ENCODE data around the gene DENND1A.
"Not testable (repeated sequence)": the region's sequence is repeated elsewhere in the genome, so short reads cannot be mapped to it uniquely, and the experiment has no call there.

Gene DENND1A

DNA sequence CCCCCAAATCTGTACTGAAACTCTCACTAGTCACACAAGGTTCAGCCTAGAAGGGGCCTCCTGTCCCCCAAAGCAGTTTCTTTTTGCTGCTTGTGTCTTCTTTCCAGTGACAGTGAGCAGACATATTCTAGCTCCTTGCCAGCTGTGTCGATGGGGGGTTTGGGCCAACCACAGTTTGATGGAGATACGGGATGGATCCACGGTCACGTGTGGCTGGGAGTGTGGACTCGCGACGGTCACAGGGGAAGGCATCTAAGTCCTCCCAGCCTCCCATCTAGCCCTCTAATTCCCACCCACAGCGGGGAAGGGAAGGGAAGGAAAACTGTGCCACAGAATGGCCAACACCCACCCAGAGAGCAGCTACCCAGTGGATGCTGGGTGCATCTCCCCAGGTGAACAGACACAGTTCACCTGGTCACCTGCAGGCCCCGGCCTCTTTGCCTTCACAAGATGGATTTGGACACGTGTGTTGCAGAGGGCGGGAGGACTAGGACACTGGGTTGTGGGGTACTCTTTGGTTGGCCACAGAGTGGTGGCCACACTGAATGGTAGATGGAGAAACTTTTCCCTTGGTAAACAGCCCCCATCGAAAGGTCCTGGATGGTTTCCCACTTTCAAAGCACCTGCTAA is 519.5 kb downstream of the DENND1A start:
- no peak for DNase-seq (ENCODE audit: low read depth)

GRCh38 chr9:123408313-123409262 is 521.3 kb downstream of the DENND1A start:
- no peak for DNase-seq (ENCODE audit: low read depth)

DNA sequence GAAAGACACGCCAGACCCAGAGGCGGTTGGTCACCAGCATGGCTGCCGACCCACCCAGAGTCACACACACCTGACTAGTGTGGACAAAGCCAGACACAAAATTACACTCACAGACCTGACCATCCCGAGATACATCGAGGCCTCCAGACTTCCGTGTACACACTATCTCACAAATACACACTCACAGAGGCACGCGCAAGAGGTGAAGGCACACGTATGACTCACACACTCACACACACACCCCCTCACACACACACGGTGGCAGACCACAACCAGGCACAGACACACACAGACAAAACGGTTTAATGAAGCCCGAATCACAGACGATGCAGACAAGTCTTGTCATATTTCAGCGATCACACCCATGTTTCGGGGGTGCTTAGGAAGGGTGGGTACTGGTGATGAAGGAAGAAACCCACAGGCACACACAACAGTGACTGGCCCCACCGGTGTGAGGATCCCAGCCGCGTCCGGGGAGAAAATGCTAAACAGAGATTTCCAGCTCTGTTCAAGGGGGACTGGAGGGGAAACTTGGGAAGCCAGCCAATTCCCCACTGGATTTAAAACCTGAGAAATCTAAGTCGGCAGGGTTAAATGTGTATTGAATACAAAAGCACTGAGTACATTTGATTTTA is 522.6 kb downstream of the DENND1A start:
- DNase-seq (ENCODE audit: low read depth): no peak

GRCh38 chr9:123406691-123407216 is 523.2 kb downstream of the DENND1A start:
- DNase-seq (ENCODE audit: low read depth): no peak

DNA sequence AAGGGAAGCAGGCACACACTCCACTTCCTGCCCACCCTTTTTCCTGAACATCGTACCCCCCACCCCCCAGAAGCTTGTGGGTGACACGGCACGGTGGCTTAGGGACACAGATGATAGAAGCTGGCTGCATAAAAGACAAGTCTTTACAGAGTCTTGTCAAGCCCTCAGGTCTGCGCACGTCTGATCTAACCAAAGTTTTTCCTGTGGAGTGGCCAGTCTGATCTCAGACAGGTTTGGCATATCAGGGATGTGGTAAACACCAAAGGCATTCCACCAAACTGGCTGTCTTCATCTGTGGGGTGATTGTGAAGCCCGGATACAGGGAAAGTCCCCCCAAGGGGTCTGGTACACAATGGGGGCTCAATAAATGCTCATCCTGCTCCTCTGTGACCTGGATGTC is 523.9 kb downstream of the DENND1A start:
- no peak for DNase-seq (ENCODE audit: low read depth)

DNA sequence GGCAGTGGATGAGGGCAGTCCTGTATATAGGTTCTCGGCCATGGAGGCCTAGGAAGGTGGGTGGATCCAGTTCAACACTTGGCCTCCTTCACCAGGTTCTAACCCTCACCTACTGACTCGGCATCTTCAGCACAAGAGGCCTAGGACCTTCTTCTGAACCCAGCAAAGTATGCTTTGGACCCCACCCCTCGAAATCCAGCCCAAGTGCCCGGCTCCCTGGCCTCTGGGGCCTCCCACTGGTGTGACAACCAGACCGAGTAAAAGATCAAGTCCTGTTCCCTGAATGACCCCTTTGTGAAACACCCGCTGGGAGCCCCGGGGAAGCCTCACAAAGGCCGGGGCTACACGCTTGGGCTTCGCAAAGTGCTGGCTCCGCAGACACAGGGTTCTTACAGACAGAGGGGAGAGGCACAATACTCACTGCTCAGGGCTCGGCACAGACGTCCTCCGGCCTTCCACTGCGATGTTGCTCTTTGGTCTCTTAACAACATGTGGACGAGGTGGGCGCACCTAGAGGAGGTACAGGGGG is 526.9 kb downstream of the DENND1A start:
- no peak for DNase-seq (ENCODE audit: low read depth)

DNA sequence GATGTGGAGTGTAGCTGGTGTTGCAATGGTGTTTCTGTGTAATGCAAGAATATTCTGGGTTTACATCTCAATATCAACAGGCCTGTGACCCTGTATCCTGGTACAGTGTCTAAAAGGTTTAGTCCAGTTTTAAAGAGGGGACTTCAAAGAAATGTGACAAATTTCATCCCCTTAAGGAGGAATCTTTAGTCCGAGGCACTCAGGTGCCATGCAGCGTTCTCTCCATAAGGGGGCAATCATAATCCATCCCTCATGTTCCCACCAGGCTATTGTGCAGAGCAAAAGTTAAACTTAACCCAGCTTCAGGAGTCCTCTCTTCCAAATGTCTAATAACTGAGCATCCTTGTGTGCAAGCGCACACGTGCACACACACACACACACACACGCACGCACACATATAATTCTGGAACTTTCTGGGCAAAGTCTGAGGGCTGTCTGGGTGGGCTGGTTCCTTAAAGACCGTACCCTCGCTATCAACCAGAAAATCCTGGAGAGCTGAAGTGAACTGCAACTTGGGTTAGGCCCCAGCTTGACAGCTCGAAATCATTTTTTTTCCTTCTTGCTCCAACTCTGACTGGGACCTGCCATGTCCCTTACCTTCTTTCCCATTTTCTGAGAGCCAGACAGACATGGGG is 527.9 kb downstream of the DENND1A start:
- DNase-seq (ENCODE audit: low read depth): peak; percentile 34

DNA sequence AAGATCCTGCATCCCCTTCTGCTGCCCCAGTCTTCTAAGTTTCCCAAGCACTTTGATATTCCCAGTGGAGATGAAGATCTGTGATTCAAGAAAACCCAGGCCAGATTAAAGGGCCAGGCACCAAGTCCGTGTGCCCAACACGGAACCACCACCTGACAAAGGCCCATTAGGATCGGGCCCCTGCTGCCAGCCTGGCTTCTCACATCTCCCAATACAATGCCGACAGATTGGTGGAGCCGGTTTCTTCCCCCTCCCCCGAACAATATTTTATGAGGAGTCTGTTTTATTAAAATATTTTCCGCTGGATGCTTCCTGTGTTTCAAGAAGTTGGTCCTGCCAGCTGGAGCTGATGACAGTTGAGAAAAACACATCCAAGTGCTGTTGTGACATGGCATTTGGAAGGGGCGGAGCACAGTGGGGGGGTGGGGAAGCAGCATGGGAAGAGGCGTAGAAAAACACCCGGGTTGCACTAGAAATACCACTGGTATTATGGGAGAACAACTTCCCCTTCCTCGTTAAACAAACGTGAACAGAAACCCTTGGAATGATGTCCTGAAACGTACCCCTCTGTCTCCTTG is 528.9 kb downstream of the DENND1A start:
- no peak for DNase-seq (ENCODE audit: low read depth)

- DNase-seq (ENCODE audit: low read depth): no peak
Measured at GRCh38 chr9:123399803-123400378, 530.0 kb downstream of the DENND1A start.

DNA sequence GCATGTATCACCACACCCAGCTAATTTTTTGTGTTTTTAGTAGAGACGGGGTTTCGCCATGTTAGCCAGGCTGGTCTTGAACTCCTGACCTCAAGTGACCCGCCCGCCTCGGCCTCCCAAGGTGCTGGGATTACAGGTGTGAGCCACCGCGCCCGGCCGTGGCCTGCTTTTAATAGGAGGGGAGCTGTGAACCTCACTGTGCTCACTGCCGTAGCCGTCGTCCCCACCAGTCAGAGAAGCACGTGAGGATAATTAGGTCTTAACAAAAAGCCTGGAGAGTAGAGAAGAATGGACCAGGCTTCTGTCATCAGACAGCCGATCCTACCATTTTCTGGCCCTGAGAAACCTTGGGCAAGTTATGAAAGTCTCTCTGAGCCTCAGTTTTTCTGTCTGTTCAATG is 531.0 kb downstream of the DENND1A start:
- not testable (repeated sequence) for DNase-seq (ENCODE audit: low read depth)

DNA sequence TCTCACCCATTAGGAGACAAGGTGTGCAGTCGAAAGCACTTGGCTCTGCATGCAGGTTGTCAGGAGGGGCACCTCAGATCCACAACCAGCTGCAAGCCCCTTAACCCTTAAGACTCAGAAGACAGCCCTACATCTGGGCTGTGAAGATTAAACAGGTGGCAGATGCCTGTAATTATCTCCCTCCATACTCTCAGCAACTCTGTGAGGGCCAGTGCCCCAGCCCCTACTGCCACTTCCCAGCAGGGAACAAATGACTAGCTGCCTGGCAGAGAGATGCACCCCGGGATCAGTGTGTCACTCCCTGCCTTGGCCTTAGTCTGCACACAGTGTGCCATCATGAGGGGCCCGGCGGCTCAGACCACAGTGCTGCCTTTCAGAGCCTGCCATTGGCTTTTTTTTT is 532.0 kb downstream of the DENND1A start:
- DNase-seq (ENCODE audit: low read depth): no peak

GRCh38 chr9:123395689-123396511 is 534.0 kb downstream of the DENND1A start:
- DNase-seq (ENCODE audit: low read depth): no peak

- no peak for DNase-seq (ENCODE audit: low read depth)
Measured at GRCh38 chr9:123395276-123395688, 534.6 kb downstream of the DENND1A start.

- DNase-seq (ENCODE audit: low read depth): no peak
Measured at GRCh38 chr9:123394291-123395235, 535.4 kb downstream of the DENND1A start.

DNA sequence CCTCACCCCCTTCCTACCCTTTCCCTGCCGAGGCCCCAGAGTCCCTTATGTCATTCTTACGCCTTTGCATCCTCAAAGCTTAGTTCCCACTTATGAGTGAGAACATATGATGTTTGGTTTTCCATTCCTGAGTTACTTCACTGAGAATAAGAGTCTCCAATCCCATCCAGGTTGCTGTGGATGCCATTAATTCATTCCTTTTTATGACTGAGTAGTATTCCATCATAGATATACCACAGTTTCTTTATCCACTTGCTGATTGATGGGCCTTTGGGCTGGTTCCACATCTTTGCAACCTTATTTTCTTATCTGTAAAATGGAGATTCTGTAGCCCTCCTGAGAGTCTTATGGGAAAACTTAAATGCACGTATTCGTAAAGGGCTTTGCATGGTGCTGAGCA is 537.1 kb downstream of the DENND1A start:
- no peak for DNase-seq (ENCODE audit: low read depth)

DNA sequence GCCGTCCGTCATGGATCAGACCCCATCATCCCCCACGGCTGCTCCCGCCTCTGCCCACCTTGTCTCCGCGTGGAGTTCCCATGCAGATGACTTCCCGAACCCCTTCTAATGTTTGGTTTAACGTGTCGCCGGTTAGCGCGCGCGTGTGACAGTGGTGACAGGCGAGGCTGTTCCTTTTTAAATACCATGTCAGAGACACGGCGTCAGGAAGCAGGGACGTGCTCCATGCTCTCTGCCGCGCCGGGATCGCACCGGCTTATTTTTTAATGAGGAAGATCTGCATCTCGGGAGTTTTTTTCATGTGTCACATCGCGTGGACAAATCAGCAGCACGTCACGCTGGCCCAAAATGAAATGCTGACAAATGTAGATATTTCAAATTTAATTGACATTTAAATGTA is 538.0 kb downstream of the DENND1A start:
- no peak for DNase-seq (ENCODE audit: low read depth)

GRCh38 chr9:123391233-123391632 is 538.7 kb downstream of the DENND1A start:
- no peak for DNase-seq (ENCODE audit: low read depth)

DNA sequence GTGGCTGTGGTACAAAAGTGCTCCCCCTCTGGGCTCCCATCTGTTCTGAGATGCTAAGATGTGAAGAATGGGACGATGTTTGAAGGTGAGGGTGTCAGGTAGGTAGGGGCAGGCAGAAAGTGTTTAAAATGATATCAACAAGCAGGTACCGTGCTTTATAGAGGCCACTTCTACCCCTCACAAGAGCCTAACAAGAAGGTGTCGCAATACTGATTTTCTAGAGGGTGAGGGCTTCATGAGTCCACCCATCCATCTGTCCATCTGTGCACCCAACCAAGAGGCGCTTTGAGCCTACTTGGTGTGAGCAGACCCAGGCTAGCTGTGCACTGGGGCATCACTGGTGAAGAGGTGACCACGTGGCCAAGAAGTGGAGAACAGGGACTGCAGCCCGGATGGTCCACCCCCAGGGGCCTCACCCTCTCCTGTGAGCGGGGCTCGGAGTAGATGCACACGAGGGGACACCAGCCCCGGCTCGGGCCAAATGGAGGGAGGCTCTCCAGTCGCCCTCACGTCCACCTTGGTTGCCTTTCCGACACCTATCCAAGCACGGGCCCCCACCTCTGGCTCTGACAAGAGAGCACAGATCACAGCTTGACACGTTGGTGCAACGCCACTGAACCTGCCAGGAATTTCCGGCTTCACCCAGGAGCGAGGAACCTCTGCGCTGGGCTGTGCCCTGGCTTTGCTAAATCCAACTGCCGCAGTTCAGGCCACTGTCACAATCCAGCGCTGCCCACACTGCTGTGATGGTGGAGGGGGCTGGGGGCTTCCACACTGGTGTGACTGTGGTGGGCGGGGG is 539.4 kb downstream of the DENND1A start:
- no peak for DNase-seq (ENCODE audit: low read depth)

All from fibroblast of the conjunctiva (primary cell).